Measurements from ENCODE around the gene MAML3.

GRCh38 chr4:139740531-139741041, 413.4 kb downstream of the MAML3 start:
- no peak for TF ChIP-seq POLR2A (IDR thresholded peaks at IDR 0.05; ENCODE audit: low read length)
- TF ChIP-seq GATA1 (IDR thresholded peaks at IDR 0.05; ENCODE audit: low read depth, low read length) = no peak
